GM23248 (cell line): Measurements from ENCODE around the gene TYROBP. TPM values are rescaled to one million over a fixed set of nuclear protein-coding genes. Genes with fewer than 3 reads are reported as not detected.

Experiments
- DNase-seq: peaks from one replicate; pipeline ENCODE4 v3.0.0-alpha.2; 2015
- H2AFZ ChIP-seq: fragments of 200-600 bp; sonication (generic); 2 replicates; pipeline ENCODE4 v1.6.1; 2016; ENCODE audit warnings: antibody characterized with exemption
- H3F3A ChIP-seq: fragments of 200-600 bp; sonication (generic); 2 replicates; pipeline ENCODE4 v1.6.1; 2016; ENCODE audit warnings: mild to moderate bottlenecking, antibody characterized with exemption, mixed run types; ENCODE audit not compliant: insufficient read depth
- H3K27ac ChIP-seq: fragments of 200-600 bp; sonication (generic); 2 replicates; pipeline ENCODE4 v1.5.1; 2016; ENCODE audit warnings: mild to moderate bottlenecking
- H3K27me3 ChIP-seq: fragments of 200-600 bp; sonication (generic); replicated peaks from 2 replicates; pipeline ENCODE4 v1.6.1; 2016; ENCODE audit warnings: mild to moderate bottlenecking; ENCODE audit not compliant: insufficient read depth
- H3K36me3 ChIP-seq: fragments of 200-600 bp; sonication (generic); 2 replicates; pipeline ENCODE4 v1.6.1; 2016; ENCODE audit warnings: low read depth, mild to moderate bottlenecking
- H3K4me1 ChIP-seq: fragments of 200-600 bp; sonication (generic); 2 replicates; pipeline ENCODE4 v1.6.1; 2016; ENCODE audit warnings: mild to moderate bottlenecking; ENCODE audit not compliant: insufficient read depth
- H3K4me2 ChIP-seq: fragments of 200-600 bp; sonication (generic); one replicate; pipeline ENCODE4 v1.6.1; 2016; ENCODE audit warnings: mild to moderate bottlenecking; ENCODE audit not compliant: unreplicated experiment
- H3K4me3 ChIP-seq: fragments of 200-600 bp; sonication (generic); 2 replicates; pipeline ENCODE4 v1.5.1; 2016; ENCODE audit warnings: mild to moderate bottlenecking
- H3K79me2 ChIP-seq: fragments of 200-600 bp; sonication (generic); 2 replicates; pipeline ENCODE4 v1.6.1; 2016; ENCODE audit warnings: mild to moderate bottlenecking; ENCODE audit not compliant: insufficient read depth
- H3K9ac ChIP-seq: fragments of 200-600 bp; sonication (generic); 2 replicates; pipeline ENCODE4 v1.6.1; 2016; ENCODE audit warnings: mild to moderate bottlenecking
- H3K9me2 ChIP-seq: fragments of 200-600 bp; sonication (generic); 2 replicates; pipeline ENCODE4 v1.6.1; 2016; ENCODE audit warnings: mixed run types, mild to moderate bottlenecking, moderate library complexity; ENCODE audit not compliant: insufficient read depth
- H3K9me3 ChIP-seq: fragments of 200-600 bp; sonication (generic); one replicate; pipeline ENCODE4 v1.6.1; 2017; ENCODE audit warnings: low read depth
- H4K20me1 ChIP-seq: fragments of 200-600 bp; sonication (generic); 2 replicates; pipeline ENCODE4 v1.6.0; 2016; ENCODE audit not compliant: insufficient read depth
- EZH2 ChIP-seq: fragments of 200-600 bp; sonication (generic); IDR thresholded peaks from 2 replicates; pipeline ENCODE4 v1.6.1; 2018; ENCODE audit warnings: antibody characterized with exemption, mild to moderate bottlenecking; ENCODE audit not compliant: insufficient read depth, poor library complexity, severe bottlenecking
- EZH2phosphoT487 ChIP-seq: fragments of 200-600 bp; sonication (generic); IDR thresholded peaks from 2 replicates; pipeline ENCODE4 v1.6.1; 2018; ENCODE audit warnings: antibody characterized with exemption, moderate library complexity, mild to moderate bottlenecking, low read depth; ENCODE audit not compliant: insufficient read depth
- WGBS, 2 experiments: methylation state at CpG; one replicate each; pipeline ENCODE4 v1.1.6; 2015 to 2017; ENCODE audit warnings: low lambda C conversion rate in 2 of 2, low coverage in 1 of 2; ENCODE audit errors: missing lambda C conversion rate in 2 of 2; 5-methylcytosine and 5-hydroxymethylcytosine counted together
- in situ Hi-C: fragments of 300-500 bp; cut with MboI; formaldehyde crosslinking; loops from 2 replicates; pipeline ENCODE4 v1.15.0; 2020
- polyA plus RNA-seq: library from polyadenylated mRNA; unstranded; fragments of >200 nt; fragmentation: Nextera tagmentation; extraction: Ambion mirVana; gene quantifications from 2 replicates; pipeline ENCODE4 v1.2.1, GENCODE V29; 2016
- total RNA-seq: library from RNA; depleted of rRNA; stranded (reverse); fragments of >200 nt; shearing (Covaris generic); gene quantifications from 2 replicates; pipeline ENCODE4 v1.2.3, GENCODE V29; 2014

TYROBP gene
- total and polyA plus RNA-seq, 2 experiments from 2014 or later: not detected

GRCh38 chr19:35879770-35880317 lies 28.3 kb downstream of the TYROBP start:
- in situ Hi-C loops: loop anchor here (5.0 kb wide), 1 partner anchor 52 kb away; no protein-coding TSS in a partner anchor
- no peaks in the 10 kb centered on the region for H3K9me3 ChIP-seq
- peaks cover 6% of the 10 kb centered on the region; the same call in 1 of the 2 replicates for H3F3A ChIP-seq
- peaks cover 4% of the 10 kb centered on the region; the same call in 1 of the 2 replicates for H3K4me1 ChIP-seq
- H3K27ac ChIP-seq: no peak overlapping the region
- TF ChIP-seq EZH2phosphoT487 (no peak), EZH2 (no peak)
- no peak overlapping the region for H2AFZ ChIP-seq
- no peaks in the 10 kb centered on the region for H3K27me3 ChIP-seq
- WGBS, 2 experiments: 2% methylated on average over 28 of the region's 28 CpGs
- no peaks in the 10 kb centered on the region for H3K79me2 ChIP-seq
- H3K4me3 ChIP-seq: no peak overlapping the region
- no peaks in the 10 kb centered on the region for H3K9me2 ChIP-seq
- no peak overlapping the region for H3K9ac ChIP-seq
- DNase-seq: peak; percentile 99
- H4K20me1 ChIP-seq: no peaks in the 10 kb centered on the region
- peak overlapping the region; percentile 36 for H3K4me2 ChIP-seq
- H3K36me3 ChIP-seq: no peaks in the 10 kb centered on the region

GRCh38 chr19:35879068-35879467 lies 29.0 kb downstream of the TYROBP start:
- WGBS, 2 experiments: 34 to 44% methylated on average over 17 to 23 of the region's 23 CpGs
- no peaks in the 10 kb centered on the region for H3K9me2 ChIP-seq
- in situ Hi-C loops: no loop called here
- DNase-seq: no peak
- H3F3A ChIP-seq: peaks cover 6% of the 10 kb centered on the region; the same call in 1 of the 2 replicates
- H3K4me3 ChIP-seq: no peak overlapping the region
- no peaks in the 10 kb centered on the region for H3K27me3 ChIP-seq
- H4K20me1 ChIP-seq: no peaks in the 10 kb centered on the region
- H3K27ac ChIP-seq: no peak overlapping the region
- H3K9me3 ChIP-seq: no peaks in the 10 kb centered on the region
- TF ChIP-seq EZH2phosphoT487: no peak
- TF ChIP-seq EZH2: no peak
- H3K4me1 ChIP-seq: peaks cover 4% of the 10 kb centered on the region; the same call in 1 of the 2 replicates
- H3K36me3 ChIP-seq: no peaks in the 10 kb centered on the region
- H3K9ac ChIP-seq: no peak overlapping the region
- no peak overlapping the region for H2AFZ ChIP-seq
- no peaks in the 10 kb centered on the region for H3K79me2 ChIP-seq
- no peak overlapping the region for H3K4me2 ChIP-seq

GRCh38 chr19:35874392-35874930 lies 33.6 kb downstream of the TYROBP start:
- no peak overlapping the region for H2AFZ ChIP-seq
- no peak for DNase-seq
- in situ Hi-C loops: no loop called here
- 83% methylated on average over 32 of the region's 32 CpGs for WGBS, 2 experiments
- no peak for TF ChIP-seq EZH2
- TF ChIP-seq EZH2phosphoT487: no peak
- H3K36me3 ChIP-seq: no peaks in the 10 kb centered on the region
- H3K9me3 ChIP-seq: no peaks in the 10 kb centered on the region
- no peaks in the 10 kb centered on the region for H3K79me2 ChIP-seq
- peaks cover 2% of the 10 kb centered on the region; the same call in 1 of the 2 replicates for H3K4me1 ChIP-seq
- H3K27ac ChIP-seq: no peak overlapping the region
- H3K27me3 ChIP-seq: no peaks in the 10 kb centered on the region
- H4K20me1 ChIP-seq: no peaks in the 10 kb centered on the region
- H3F3A ChIP-seq: no peaks in the 10 kb centered on the region
- H3K9me2 ChIP-seq: no peaks in the 10 kb centered on the region
- H3K9ac ChIP-seq: no peak overlapping the region
- H3K4me3 ChIP-seq: no peak overlapping the region
- no peak overlapping the region for H3K4me2 ChIP-seq

- Histone ChIP-seq H3K9me2 (no peaks in the 10 kb centered on the region), H4K20me1 (no peaks in the 10 kb centered on the region), H3K4me1 (no peaks in the 10 kb centered on the region), H3K27me3 (no peaks in the 10 kb centered on the region; the same call in 1 of the 2 replicates), H3K27ac (no peak overlapping the region), H3K4me3 (no peak overlapping the region), H3F3A (no peaks in the 10 kb centered on the region), H3K36me3 (no peaks in the 10 kb centered on the region), H3K9me3 (no peaks in the 10 kb centered on the region), H3K79me2 (no peaks in the 10 kb centered on the region), H3K9ac (no peak overlapping the region), H2AFZ (no peak overlapping the region), H3K4me2 (no peak overlapping the region)
- no peak for DNase-seq
- in situ Hi-C loops: no loop called here
- 75% methylated on average over 4 to 5 of the region's 5 CpGs for WGBS, 2 experiments
- TF ChIP-seq EZH2 (no peak), EZH2phosphoT487 (no peak)
Measured at GRCh38 chr19:35872180-35872579, 35.9 kb downstream of the TYROBP start.
